MM.1S (cell line): ENCODE data around the gene DCAF17.

Experiments
- EZH2 ChIP-seq: fragments of 300-600 bp; sonication (generic); optimal IDR thresholded peaks from 2 replicates; pipeline ENCODE3; 2017; ENCODE audit warnings: low read depth, mild to moderate bottlenecking, antibody characterized with exemption, low read length, mixed read lengths
- TF ChIP-seq, protein P1 (sequence below): fragments of 300-600 bp; sonication (generic); IDR thresholded peaks from 2 replicates; pipeline ENCODE4 v1.5.1; 2016; ENCODE audit warnings: antibody characterized with exemption, low read length, mixed read lengths

GRCh38 chr2:171401947-171402346 is 32.1 kb upstream of the DCAF17 start:
- no peak for TF ChIP-seq EZH2
- TF ChIP-seq, protein P1, sequence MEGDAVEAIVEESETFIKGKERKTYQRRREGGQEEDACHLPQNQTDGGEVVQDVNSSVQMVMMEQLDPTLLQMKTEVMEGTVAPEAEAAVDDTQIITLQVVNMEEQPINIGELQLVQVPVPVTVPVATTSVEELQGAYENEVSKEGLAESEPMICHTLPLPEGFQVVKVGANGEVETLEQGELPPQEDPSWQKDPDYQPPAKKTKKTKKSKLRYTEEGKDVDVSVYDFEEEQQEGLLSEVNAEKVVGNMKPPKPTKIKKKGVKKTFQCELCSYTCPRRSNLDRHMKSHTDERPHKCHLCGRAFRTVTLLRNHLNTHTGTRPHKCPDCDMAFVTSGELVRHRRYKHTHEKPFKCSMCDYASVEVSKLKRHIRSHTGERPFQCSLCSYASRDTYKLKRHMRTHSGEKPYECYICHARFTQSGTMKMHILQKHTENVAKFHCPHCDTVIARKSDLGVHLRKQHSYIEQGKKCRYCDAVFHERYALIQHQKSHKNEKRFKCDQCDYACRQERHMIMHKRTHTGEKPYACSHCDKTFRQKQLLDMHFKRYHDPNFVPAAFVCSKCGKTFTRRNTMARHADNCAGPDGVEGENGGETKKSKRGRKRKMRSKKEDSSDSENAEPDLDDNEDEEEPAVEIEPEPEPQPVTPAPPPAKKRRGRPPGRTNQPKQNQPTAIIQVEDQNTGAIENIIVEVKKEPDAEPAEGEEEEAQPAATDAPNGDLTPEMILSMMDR: no peak
